T1000 (cell line): ENCODE data around the gene GPR142.

ENCODE experiments used
- DNase-seq: peaks from one replicate; lab custom pipeline; 2025; ENCODE audit warnings: mixed read lengths; lab: John Stamatoyannopoulos, UW

Gene GPR142

GRCh38 chr17:74371653-74372147 is 4.4 kb downstream of the GPR142 start:
- DNase-seq, result no peak

- DNase-seq, result no peak
Observed at GRCh38 chr17:74372426-74372825, 5.1 kb downstream of the GPR142 start.

GRCh38 chr17:74373838-74374606 is 6.7 kb downstream of the GPR142 start:
- no peak for DNase-seq

GRCh38 chr17:74374858-74375257 is 7.6 kb downstream of the GPR142 start:
- DNase-seq, result no peak

GRCh38 chr17:74379495-74380085 is 12.3 kb downstream of the GPR142 start:
- DNase-seq, result no peak

GRCh38 chr17:74380086-74380958 is 13.0 kb downstream of the GPR142 start:
- DNase-seq, result no peak

GRCh38 chr17:74380959-74381808 is 13.9 kb downstream of the GPR142 start:
- no peak for DNase-seq

GRCh38 chr17:74383141-74383540 is 15.8 kb downstream of the GPR142 start:
- DNase-seq, result no peak

GRCh38 chr17:74385201-74385600 is 17.9 kb downstream of the GPR142 start:
- no peak for DNase-seq

GRCh38 chr17:74386386-74386785 is 19.1 kb downstream of the GPR142 start:
- no peak for DNase-seq

- DNase-seq, result no peak
Observed at GRCh38 chr17:74387365-74388218, 20.3 kb downstream of the GPR142 start.

GRCh38 chr17:74389084-74389753 is 21.9 kb downstream of the GPR142 start:
- DNase-seq, result no peak

GRCh38 chr17:74389937-74390679 is 22.8 kb downstream of the GPR142 start:
- no peak for DNase-seq

GRCh38 chr17:74390680-74391653 is 23.7 kb downstream of the GPR142 start:
- no peak for DNase-seq

- no peak for DNase-seq
Observed at GRCh38 chr17:74391771-74392170, 24.5 kb downstream of the GPR142 start.

- no peak for DNase-seq
Observed at GRCh38 chr17:74392848-74393247, 25.5 kb downstream of the GPR142 start.

GRCh38 chr17:74393346-74393942 is 26.1 kb downstream of the GPR142 start:
- DNase-seq, result no peak
